A549 (cell line): ENCODE data around the gene LAMTOR4. TPM values are rescaled to one million over a fixed set of nuclear protein-coding genes. Genes with fewer than 3 reads are reported as not detected.

Experiments
- ATAC-seq, 2 experiments: fragments of 200-7000 bp in 1 of 2; fragments of >200 bp in 1 of 2; cut with Nextera tagmentation in 1 of 2; cut with Tn5 transposase in 1 of 2; 3 replicates each; pipeline versions ENCODE4 v1.8.0 to v1.9.1; 2018 to 2020; ENCODE audit warnings: mild to moderate bottlenecking in 1 of 2, moderate library complexity in 1 of 2
- CTCF ChIA-PET: fragments of 300-600 bp; sonication (Branson Sonifier 250); formaldehyde crosslinking; extraction: SDS; loops from one replicate; lab custom pipeline; 2021; ENCODE audit warnings: antibody characterized with exemption, inconsistent platforms; lab: Yijun Ruan, JAX
- POLR2A ChIA-PET: fragments of 350-600 bp; formaldehyde crosslinking; extraction: SDS; loops from one replicate; lab custom pipeline; 2021; ENCODE audit warnings: antibody characterized with exemption, inconsistent platforms; lab: Yijun Ruan, JAX
- DNase-seq, 2 experiments: peaks; one replicate each; pipeline versions ENCODE4 v3.0.0 to v3.0.0-alpha.2; 2011 to 2016; ENCODE audit warnings: low read depth in 1 of 2, low spot score in 1 of 2
- FAIRE-seq: peaks from 2 replicates; lab custom pipeline; 2011; peaks lifted over from hg19 to GRCh38; lab: Jason Lieb, UNC
- H3K27ac ChIP-seq, 2 experiments: fragments of >200 bp; sonication (Bioruptor Twin); formaldehyde crosslinking; 3 replicates each; pipeline ENCODE4 v1.5.1; 2016 to 2017
- H3K4me1 ChIP-seq: fragments of >200 bp; sonication (Bioruptor Twin); formaldehyde crosslinking; 3 replicates; pipeline ENCODE4 v1.6.1; 2016
- H3K4me2 ChIP-seq: fragments of >200 bp; sonication (Bioruptor Twin); formaldehyde crosslinking; 3 replicates; pipeline ENCODE4 v1.6.1; 2016
- H3K4me3 ChIP-seq: fragments of >200 bp; sonication (Bioruptor Twin); formaldehyde crosslinking; 3 replicates; pipeline ENCODE4 v1.5.1; 2016
- H3K9me3 ChIP-seq: fragments of >200 bp; sonication (Bioruptor Twin); formaldehyde crosslinking; 3 replicates; pipeline ENCODE4 v1.6.1; 2016
- BHLHE40 ChIP-seq: IDR thresholded peaks from 2 replicates; pipeline ENCODE4 v1.6.1; 2012; ENCODE audit warnings: low read depth, low read length, inconsistent platforms
- CEBPB ChIP-seq, 2 experiments: fragments of >200 bp in 1 of 2; sonication (Bioruptor Twin) in 1 of 2; formaldehyde crosslinking in 1 of 2; IDR thresholded peaks; 2 replicates each; pipeline ENCODE4 v1.6.1; 2012 to 2016
- EHF ChIP-seq: fragments of 250-450 bp; sonication (Bioruptor Pico); IDR thresholded peaks from 2 replicates; pipeline ENCODE4 v1.5.0; 2020; ENCODE audit warnings: mild to moderate bottlenecking
- FOSB ChIP-seq: fragments of 250-450 bp; sonication (Bioruptor Pico); IDR thresholded peaks from 2 replicates; pipeline ENCODE4 v1.5.0; 2020; ENCODE audit warnings: mild to moderate bottlenecking, moderate library complexity
- GATA3 ChIP-seq: IDR thresholded peaks from 2 replicates; pipeline ENCODE4 v1.6.1; 2012; ENCODE audit warnings: borderline replicate concordance
- HDAC2 ChIP-seq: fragments of 200-600 bp; sonication (generic); IDR thresholded peaks from 2 replicates; pipeline ENCODE4 v1.6.1; 2016
- HEYL ChIP-seq: fragments of 250-450 bp; sonication (Bioruptor Pico); IDR thresholded peaks from 2 replicates; pipeline ENCODE4 v1.8.0; 2021; ENCODE audit warnings: mild to moderate bottlenecking, moderate library complexity
- HOXA7 ChIP-seq: fragments of 250-450 bp; sonication (Bioruptor Pico); IDR thresholded peaks from 2 replicates; pipeline ENCODE4 v1.5.0; 2020; ENCODE audit warnings: mild to moderate bottlenecking, moderate library complexity
- HOXB13 ChIP-seq: fragments of 250-450 bp; sonication (Bioruptor Pico); IDR thresholded peaks from 2 replicates; pipeline ENCODE4 v1.5.0; 2020; ENCODE audit warnings: low read depth, mild to moderate bottlenecking, moderate library complexity
- HOXB5 ChIP-seq: fragments of 250-450 bp; sonication (Bioruptor Pico); IDR thresholded peaks from 2 replicates; pipeline ENCODE4 v1.5.0; 2020; ENCODE audit warnings: mild to moderate bottlenecking, moderate library complexity
- JUN ChIP-seq, 2 experiments: fragments of >200 bp; sonication (Bioruptor Twin); formaldehyde crosslinking; IDR thresholded peaks; 2 replicates in 1 of 2; 3 replicates in 1 of 2; pipeline ENCODE4 v1.6.1; 2016 to 2017
- KDM5A ChIP-seq: fragments of 200-600 bp; sonication (generic); IDR thresholded peaks from 2 replicates; pipeline ENCODE4 v1.6.1; 2016; ENCODE audit warnings: antibody characterized with exemption, mild to moderate bottlenecking
- MYC ChIP-seq: IDR thresholded peaks from 2 replicates; pipeline ENCODE4 v1.6.1; 2012; ENCODE audit warnings: mild to moderate bottlenecking, inconsistent platforms, low read length, improper control_type of control experiment, borderline replicate concordance
- PHF8 ChIP-seq: fragments of 200-600 bp; sonication (generic); IDR thresholded peaks from 2 replicates; pipeline ENCODE4 v1.6.1; 2016; ENCODE audit warnings: low read depth, mild to moderate bottlenecking, antibody characterized with exemption, moderate library complexity, borderline replicate concordance
- POLR2A ChIP-seq: IDR thresholded peaks from 2 replicates; pipeline ENCODE4 v1.6.1; 2012; ENCODE audit warnings: mild to moderate bottlenecking, low read length
- RAD21 ChIP-seq, 2 experiments: fragments of >200 bp in 1 of 2; sonication (Bioruptor Twin) in 1 of 2; formaldehyde crosslinking in 1 of 2; IDR thresholded peaks in 1 of 2; conservative IDR thresholded peaks in 1 of 2; 2 replicates in 1 of 2; 3 replicates in 1 of 2; pipeline ENCODE4 v1.6.1; 2012 to 2018; ENCODE audit warnings: inconsistent platforms in 1 of 2
- RCOR1 ChIP-seq: fragments of 150-350 bp; IDR thresholded peaks from 2 replicates; pipeline ENCODE4 v1.6.1; 2014; ENCODE audit warnings: antibody characterized with exemption, low read length, low read depth
- RFX5 ChIP-seq: fragments of 450-650 bp; IDR thresholded peaks from 2 replicates; pipeline ENCODE4 v1.7.1; 2014; ENCODE audit warnings: antibody characterized with exemption, mild to moderate bottlenecking, moderate library complexity
- TFCP2L1 ChIP-seq: fragments of 250-450 bp; sonication (Bioruptor Pico); IDR thresholded peaks from 2 replicates; pipeline ENCODE4 v1.5.0; 2021; ENCODE audit warnings: mild to moderate bottlenecking
- ZNF302 ChIP-seq: fragments of 250-450 bp; sonication (Bioruptor Pico); IDR thresholded peaks from 2 replicates; pipeline ENCODE4 v1.9.0; 2021; ENCODE audit warnings: inconsistent platforms, mild to moderate bottlenecking, moderate library complexity
- WGBS: methylation state at CpG from one replicate; pipeline ENCODE4 v1.1.6; 2017; ENCODE audit errors: missing lambda C conversion rate; 5-methylcytosine and 5-hydroxymethylcytosine counted together
- polyA plus RNA-seq, 4 experiments: library from polyadenylated mRNA; depleted of rRNA in 3 of 4; stranded (reverse); fragments of >200 nt; fragmentation: RNase III in 1 of 4; extraction: RNeasy Plus Mini Kit Qiagen cat#74134 plus additional on column Dnase treatment in 1 of 4; gene quantifications; 2 replicates in 3 of 4; 3 replicates in 1 of 4; pipeline ENCODE4 v1.2.3, GENCODE V29; 2011 to 2017
- TF ChIP-seq, protein P1 (sequence below): IDR thresholded peaks from 2 replicates; pipeline ENCODE4 v1.6.1; 2012
- TF ChIP-seq, protein P2 (sequence below): fragments of 150-350 bp; IDR thresholded peaks from 2 replicates; pipeline ENCODE4 v1.6.1; 2014; ENCODE audit warnings: low read depth, mild to moderate bottlenecking, low read length
- TF ChIP-seq, protein P3 (sequence below): fragments of 450-650 bp; IDR thresholded peaks from 2 replicates; pipeline ENCODE4 v1.6.1; 2014; ENCODE audit warnings: antibody characterized with exemption
- TF ChIP-seq, protein P4 (sequence below): IDR thresholded peaks from 2 replicates; pipeline ENCODE4 v1.6.1; 2012; ENCODE audit warnings: low read depth, borderline replicate concordance
- TF ChIP-seq, protein P5 (sequence below): IDR thresholded peaks from 2 replicates; pipeline ENCODE4 v1.6.1; 2012
- TF ChIP-seq, protein P6 (sequence below): fragments of >200 bp; sonication (Bioruptor Twin); formaldehyde crosslinking; IDR thresholded peaks from 3 replicates; pipeline ENCODE4 v1.5.1; 2016
- TF ChIP-seq, protein P7 (sequence below): fragments of >200 bp; sonication (Bioruptor Twin); formaldehyde crosslinking; IDR thresholded peaks from 3 replicates; pipeline ENCODE4 v1.6.1; 2016
- TF ChIP-seq, protein P8 (sequence below): fragments of 250-450 bp; sonication (Bioruptor Pico); IDR thresholded peaks from 2 replicates; pipeline ENCODE4 v1.5.0; 2020; ENCODE audit warnings: low read depth, mild to moderate bottlenecking, moderate library complexity

The LAMTOR4 gene
- polyA plus RNA-seq, 2 of the 4 experiments (the other 2 are of a cell fraction): 123 to 177 TPM

DNA sequence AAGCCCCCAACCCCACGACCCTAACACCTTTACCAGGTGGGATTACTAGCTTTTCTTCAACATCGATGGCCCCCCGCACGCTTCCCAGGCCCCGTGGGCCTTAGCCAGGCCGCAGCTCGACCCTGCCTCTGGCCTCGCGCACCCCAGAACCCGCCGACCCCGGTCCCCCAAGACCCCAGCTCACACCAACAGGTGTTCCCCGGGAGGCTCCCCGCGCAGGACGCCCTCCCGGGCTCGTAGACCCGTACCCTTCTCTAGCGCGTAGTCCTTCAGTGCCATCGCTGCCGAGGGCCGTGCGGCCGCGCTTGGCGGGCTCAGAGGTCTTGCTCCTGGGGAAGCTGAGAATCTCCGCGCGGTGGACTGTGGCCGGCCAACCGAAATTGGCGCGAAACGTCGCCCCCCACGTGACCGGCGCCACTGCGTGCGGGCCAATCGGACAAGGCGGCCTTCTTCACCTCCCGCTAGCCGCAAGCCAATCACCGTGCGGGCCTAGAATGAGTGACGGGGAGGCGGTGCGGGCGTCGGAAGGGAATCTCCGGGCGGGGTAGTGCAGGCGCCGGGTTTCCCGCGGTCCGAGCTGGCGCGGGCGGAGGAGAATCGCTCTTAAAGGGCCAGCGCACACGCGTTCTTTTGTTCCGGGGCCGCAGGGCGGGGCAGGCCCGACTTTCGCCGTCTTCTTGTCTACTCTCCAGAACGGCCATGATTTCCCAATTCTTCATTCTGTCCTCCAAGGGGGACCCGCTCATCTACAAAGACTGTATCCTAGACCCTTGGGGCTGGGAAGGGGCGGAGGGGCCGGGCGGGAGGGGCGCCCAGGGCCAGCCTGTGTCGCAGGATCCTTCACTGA, 47.5 kb upstream of the LAMTOR4 start, which contains the start of the genes AP4M1 and MCM7:
TSS of gene AP4M1 (plus strand) at position 628 of the 847 bp plus-strand sequence. CDS start at position 700, 72 bp downstream.
TSS of gene MCM7 (minus strand) at position 382 of the 847 bp plus-strand sequence. CDS start at position 279, 103 bp downstream.
- peak; percentile 89 to 91 for ATAC-seq
- H3K4me1 ChIP-seq: peaks cover 18% of the 10 kb centered on the region
- no peak for FAIRE-seq
- peak; percentile 97 to 100 for DNase-seq
- H3K27ac ChIP-seq: peak within 1 kb of the TSS; percentile 94 to 100
- POLR2A ChIA-PET: interaction anchor here (0.6 to 3.0 kb wide), 19 partner anchors 8 to 692 kb away, joined by 3 to 46 read pairs (median 6); partner anchors contain the start of genes BUD31, COPS6, LAMTOR4 and MBLAC1
- TF ChIP-seq, protein P1, sequence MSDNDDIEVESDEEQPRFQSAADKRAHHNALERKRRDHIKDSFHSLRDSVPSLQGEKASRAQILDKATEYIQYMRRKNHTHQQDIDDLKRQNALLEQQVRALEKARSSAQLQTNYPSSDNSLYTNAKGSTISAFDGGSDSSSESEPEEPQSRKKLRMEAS: peak; percentile 92
- TF ChIP-seq PHF8 (peak; percentile 23; the same call in 1 of the 2 replicates), RCOR1 (no peak), ZNF302 (no peak), CEBPB (IDR thresholded peaks at IDR 0.05) (peak; percentile 10 to 32; a peak in 1 of 4 replicates), FOSB (CRISPR knock-in tag) (peak; percentile 80; the same call in 1 of the 2 replicates), MYC (peak; percentile 38; the same call in 1 of the 2 replicates), HEYL (CRISPR knock-in tag) (no peak), RFX5 (peak; percentile 74; the same call in 1 of the 2 replicates), BHLHE40 (peak; percentile 31; the same call in 1 of the 2 replicates), POLR2A (no peak), EHF (CRISPR knock-in tag) (peak; percentile 66), HOXB13 (peak; percentile 69; the same call in 1 of the 2 replicates), HOXB5 (CRISPR knock-in tag) (peak; percentile 76), RAD21 (conservative IDR thresholded peaks at IDR 0.05 in 1 of 2, IDR thresholded peaks at IDR 0.05 in 1 of 2) (no peak), HOXA7 (CRISPR knock-in tag) (peak; percentile 57), KDM5A (peak; percentile 68; the same call in 1 of the 2 replicates), GATA3 (peak; percentile 33; the same call in 1 of the 2 replicates), HDAC2 (0 out of 2 replicates have a peak, but pooled peaks have one; percentile 58), JUN (IDR thresholded peaks at IDR 0.05) (peak; percentile 52 to 84; a peak in 4 of 5 replicates), TFCP2L1 (CRISPR knock-in tag) (no peak)
- TF ChIP-seq, protein P2, sequence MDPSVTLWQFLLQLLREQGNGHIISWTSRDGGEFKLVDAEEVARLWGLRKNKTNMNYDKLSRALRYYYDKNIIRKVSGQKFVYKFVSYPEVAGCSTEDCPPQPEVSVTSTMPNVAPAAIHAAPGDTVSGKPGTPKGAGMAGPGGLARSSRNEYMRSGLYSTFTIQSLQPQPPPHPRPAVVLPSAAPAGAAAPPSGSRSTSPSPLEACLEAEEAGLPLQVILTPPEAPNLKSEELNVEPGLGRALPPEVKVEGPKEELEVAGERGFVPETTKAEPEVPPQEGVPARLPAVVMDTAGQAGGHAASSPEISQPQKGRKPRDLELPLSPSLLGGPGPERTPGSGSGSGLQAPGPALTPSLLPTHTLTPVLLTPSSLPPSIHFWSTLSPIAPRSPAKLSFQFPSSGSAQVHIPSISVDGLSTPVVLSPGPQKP: no peak
- TF ChIP-seq, protein P3, sequence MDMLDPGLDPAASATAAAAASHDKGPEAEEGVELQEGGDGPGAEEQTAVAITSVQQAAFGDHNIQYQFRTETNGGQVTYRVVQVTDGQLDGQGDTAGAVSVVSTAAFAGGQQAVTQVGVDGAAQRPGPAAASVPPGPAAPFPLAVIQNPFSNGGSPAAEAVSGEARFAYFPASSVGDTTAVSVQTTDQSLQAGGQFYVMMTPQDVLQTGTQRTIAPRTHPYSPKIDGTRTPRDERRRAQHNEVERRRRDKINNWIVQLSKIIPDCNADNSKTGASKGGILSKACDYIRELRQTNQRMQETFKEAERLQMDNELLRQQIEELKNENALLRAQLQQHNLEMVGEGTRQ: peak; percentile 98
- TF ChIP-seq, protein P4, sequence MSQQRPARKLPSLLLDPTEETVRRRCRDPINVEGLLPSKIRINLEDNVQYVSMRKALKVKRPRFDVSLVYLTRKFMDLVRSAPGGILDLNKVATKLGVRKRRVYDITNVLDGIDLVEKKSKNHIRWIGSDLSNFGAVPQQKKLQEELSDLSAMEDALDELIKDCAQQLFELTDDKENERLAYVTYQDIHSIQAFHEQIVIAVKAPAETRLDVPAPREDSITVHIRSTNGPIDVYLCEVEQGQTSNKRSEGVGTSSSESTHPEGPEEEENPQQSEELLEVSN: peak; percentile 89
- TF ChIP-seq, protein P5, sequence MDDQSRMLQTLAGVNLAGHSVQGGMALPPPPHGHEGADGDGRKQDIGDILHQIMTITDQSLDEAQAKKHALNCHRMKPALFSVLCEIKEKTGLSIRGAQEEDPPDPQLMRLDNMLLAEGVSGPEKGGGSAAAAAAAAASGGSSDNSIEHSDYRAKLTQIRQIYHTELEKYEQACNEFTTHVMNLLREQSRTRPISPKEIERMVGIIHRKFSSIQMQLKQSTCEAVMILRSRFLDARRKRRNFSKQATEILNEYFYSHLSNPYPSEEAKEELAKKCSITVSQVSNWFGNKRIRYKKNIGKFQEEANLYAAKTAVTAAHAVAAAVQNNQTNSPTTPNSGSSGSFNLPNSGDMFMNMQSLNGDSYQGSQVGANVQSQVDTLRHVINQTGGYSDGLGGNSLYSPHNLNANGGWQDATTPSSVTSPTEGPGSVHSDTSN: peak; percentile 98
- TF ChIP-seq, protein P6, sequence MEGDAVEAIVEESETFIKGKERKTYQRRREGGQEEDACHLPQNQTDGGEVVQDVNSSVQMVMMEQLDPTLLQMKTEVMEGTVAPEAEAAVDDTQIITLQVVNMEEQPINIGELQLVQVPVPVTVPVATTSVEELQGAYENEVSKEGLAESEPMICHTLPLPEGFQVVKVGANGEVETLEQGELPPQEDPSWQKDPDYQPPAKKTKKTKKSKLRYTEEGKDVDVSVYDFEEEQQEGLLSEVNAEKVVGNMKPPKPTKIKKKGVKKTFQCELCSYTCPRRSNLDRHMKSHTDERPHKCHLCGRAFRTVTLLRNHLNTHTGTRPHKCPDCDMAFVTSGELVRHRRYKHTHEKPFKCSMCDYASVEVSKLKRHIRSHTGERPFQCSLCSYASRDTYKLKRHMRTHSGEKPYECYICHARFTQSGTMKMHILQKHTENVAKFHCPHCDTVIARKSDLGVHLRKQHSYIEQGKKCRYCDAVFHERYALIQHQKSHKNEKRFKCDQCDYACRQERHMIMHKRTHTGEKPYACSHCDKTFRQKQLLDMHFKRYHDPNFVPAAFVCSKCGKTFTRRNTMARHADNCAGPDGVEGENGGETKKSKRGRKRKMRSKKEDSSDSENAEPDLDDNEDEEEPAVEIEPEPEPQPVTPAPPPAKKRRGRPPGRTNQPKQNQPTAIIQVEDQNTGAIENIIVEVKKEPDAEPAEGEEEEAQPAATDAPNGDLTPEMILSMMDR: no peak
- TF ChIP-seq, protein P7, sequence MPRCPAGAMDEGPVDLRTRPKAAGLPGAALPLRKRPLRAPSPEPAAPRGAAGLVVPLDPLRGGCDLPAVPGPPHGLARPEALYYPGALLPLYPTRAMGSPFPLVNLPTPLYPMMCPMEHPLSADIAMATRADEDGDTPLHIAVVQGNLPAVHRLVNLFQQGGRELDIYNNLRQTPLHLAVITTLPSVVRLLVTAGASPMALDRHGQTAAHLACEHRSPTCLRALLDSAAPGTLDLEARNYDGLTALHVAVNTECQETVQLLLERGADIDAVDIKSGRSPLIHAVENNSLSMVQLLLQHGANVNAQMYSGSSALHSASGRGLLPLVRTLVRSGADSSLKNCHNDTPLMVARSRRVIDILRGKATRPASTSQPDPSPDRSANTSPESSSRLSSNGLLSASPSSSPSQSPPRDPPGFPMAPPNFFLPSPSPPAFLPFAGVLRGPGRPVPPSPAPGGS: peak; percentile 64; the same call in 1 of the 3 replicates
- TF ChIP-seq, protein P8, sequence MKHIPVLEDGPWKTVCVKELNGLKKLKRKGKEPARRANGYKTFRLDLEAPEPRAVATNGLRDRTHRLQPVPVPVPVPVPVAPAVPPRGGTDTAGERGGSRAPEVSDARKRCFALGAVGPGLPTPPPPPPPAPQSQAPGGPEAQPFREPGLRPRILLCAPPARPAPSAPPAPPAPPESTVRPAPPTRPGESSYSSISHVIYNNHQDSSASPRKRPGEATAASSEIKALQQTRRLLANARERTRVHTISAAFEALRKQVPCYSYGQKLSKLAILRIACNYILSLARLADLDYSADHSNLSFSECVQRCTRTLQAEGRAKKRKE: peak; percentile 57; the same call in 1 of the 2 replicates
- peak within 1 kb of the TSS; percentile 85 for H3K4me2 ChIP-seq
- H3K4me3 ChIP-seq: peak within 1 kb of the TSS; percentile 98
- no peaks in the 10 kb centered on the region for H3K9me3 ChIP-seq
- CTCF ChIA-PET: interaction anchor here (0.6 to 3.9 kb wide), 6 partner anchors 11 to 489 kb away, joined by 3 to 33 read pairs (median 4); partner anchors contain the start of gene COPS6
- WGBS: under 1% methylated on average over 45 of the region's 80 CpGs
